Stomach (tissue), 9 donors: ENCODE results near the gene XRCC3. TPM values are rescaled to one million over a fixed set of nuclear protein-coding genes. Genes with fewer than 3 reads are reported as not detected.

ENCODE experiments used
- DNase-seq, 2 donors: peaks; one replicate each; pipeline versions ENCODE4 v3.0.0 to v3.0.0-alpha.2; 2013 to 2019
- H3K27ac ChIP-seq, 5 donors: fragments of 200-600 bp in 4 of 5; sonication (generic) in 4 of 5; one replicate each; pipeline ENCODE4 v1.5.1; 2013 to 2019; ENCODE audit warnings: mild to moderate bottlenecking in 1 of 5, moderate library complexity in 1 of 5
- H3K27me3 ChIP-seq, 3 donors: fragments of 200-600 bp; sonication (generic); one replicate each; pipeline ENCODE4 v1.5.1; 2017 to 2019; ENCODE audit warnings: mixed run types in 1 of 3
- H3K36me3 ChIP-seq, 4 donors: fragments of 200-600 bp; sonication (generic); 1 replicate in 3 of 4; 2 replicates in 1 of 4; pipeline ENCODE4 v1.5.1; 2016 to 2019
- H3K4me1 ChIP-seq, 4 donors: fragments of 200-600 bp; sonication (generic); one replicate each; pipeline ENCODE4 v1.5.1; 2016 to 2019
- H3K4me3 ChIP-seq, 4 donors: fragments of 200-600 bp; sonication (generic) in 3 of 4; one replicate each; pipeline ENCODE4 v1.5.1; 2016 to 2019; ENCODE audit warnings: mild to moderate bottlenecking in 1 of 4
- H3K9me3 ChIP-seq, 4 donors: fragments of 200-600 bp; sonication (generic); one replicate each; pipeline ENCODE4 v1.5.1; 2016 to 2019
- CTCF ChIP-seq, 7 experiments: fragments of 450-650 bp in 4 of 7; fragments of 200-600 bp in 3 of 7; sonication (generic) in 3 of 7; IDR thresholded peaks; one replicate each; pipeline ENCODE4 v1.5.1; 2016 to 2019; ENCODE audit warnings: antibody characterized with exemption in 7 of 7, control low read depth in 2 of 7, mild to moderate bottlenecking in 1 of 7
- EP300 ChIP-seq: sonication (generic); formaldehyde crosslinking; IDR thresholded peaks from one replicate; pipeline ENCODE4 v1.6.1; 2017; ENCODE audit warnings: antibody characterized with exemption
- POLR2A ChIP-seq, 4 donors: fragments of 450-650 bp; IDR thresholded peaks; one replicate each; pipeline ENCODE4 v1.6.1; 2016; ENCODE audit warnings: antibody characterized with exemption in 4 of 4, control low read depth in 2 of 4, mild to moderate bottlenecking in 1 of 4, moderate library complexity in 1 of 4
- POLR2AphosphoS5 ChIP-seq, 3 donors: sonication (generic); formaldehyde crosslinking; IDR thresholded peaks; one replicate each; pipeline ENCODE4 v1.6.1; 2016; ENCODE audit warnings: antibody characterized with exemption in 3 of 3
- WGBS, 5 donors: extraction: QIAGEN DNeasy Blood & Tissue Kit in 3 of 5; methylation state at CpG; one replicate each; pipeline versions ENCODE4 v1.1.5 to v1.1.7; 2013 to 2018; 5-methylcytosine and 5-hydroxymethylcytosine counted together
- intact Hi-C: fragments of 100-400 bp; cut with DNase I; formaldehyde crosslinking; loops from one replicate; pipeline ENCODE4 v1.15.1; 2023; ENCODE audit warnings: low total_unique reads
- polyA plus RNA-seq, 3 donors: library from polyadenylated mRNA; stranded (reverse); fragments of 200-250 nt; gene quantifications; one replicate each; pipeline ENCODE4 v1.2.3, GENCODE V29; 2013
- total RNA-seq, 5 donors: library from RNA; depleted of rRNA; stranded (reverse); fragments of >200 nt; gene quantifications; one replicate each; pipeline versions ENCODE4 v1.1.0 to v1.2.3, GENCODE V29; 2014 to 2016
- donor health status: healthy with polysubstance abuse.
- donor health status: Bipolar disorder and iron deficiency.
- donor health status: healthy.

XRCC3 gene
- total and polyA plus RNA-seq, 8 donors, result 2.6 to 70.1 (median 6.3) TPM

- 80 to 87% (median 84%) methylated on average over 13 to 15 of the region's 15 CpGs for WGBS, 5 donors
- TF ChIP-seq CTCF (IDR thresholded peaks at IDR 0.05), result no peak
- no peak for TF ChIP-seq POLR2A (IDR thresholded peaks at IDR 0.05)
- no peak for TF ChIP-seq POLR2AphosphoS5 (IDR thresholded peaks at IDR 0.05)
- TF ChIP-seq EP300, result no peak
- no peaks in the 10 kb centered on the region for H3K9me3 ChIP-seq
- no peak overlapping the region for H3K4me3 ChIP-seq
- H3K27me3 ChIP-seq, result no peaks in the 10 kb centered on the region
- no peak overlapping the region for H3K27ac ChIP-seq
- peaks cover 0 to 1% (median 0%) of the 10 kb centered on the region in 4 donors for H3K4me1 ChIP-seq
- DNase-seq, result no peak
- intact Hi-C loops, result no loop called here
- peaks cover 33 to 99% (median 96%) of the 10 kb centered on the region in 4 donors for H3K36me3 ChIP-seq
Measured at GRCh38 chr14:103744621-103745395, 29.6 kb upstream of the XRCC3 start.

GRCh38 chr14:103743691-103744090 lies 28.4 kb upstream of the XRCC3 start:
- no peaks in the 10 kb centered on the region for H3K9me3 ChIP-seq
- no peak for DNase-seq
- peaks cover 39 to 99% (median 96%) of the 10 kb centered on the region in 4 donors for H3K36me3 ChIP-seq
- intact Hi-C loops, result no loop called here
- WGBS, 5 donors, result 87 to 92% (median 90%) methylated on average over 13 to 15 of the region's 15 CpGs
- no peaks in the 10 kb centered on the region for H3K27me3 ChIP-seq
- H3K4me1 ChIP-seq, result peaks cover 0 to 12% (median 0%) of the 10 kb centered on the region in 4 donors
- H3K27ac ChIP-seq, result no peak overlapping the region
- no peak for TF ChIP-seq POLR2AphosphoS5 (IDR thresholded peaks at IDR 0.05)
- no peak for TF ChIP-seq POLR2A (IDR thresholded peaks at IDR 0.05)
- TF ChIP-seq EP300, result no peak
- no peak for TF ChIP-seq CTCF (IDR thresholded peaks at IDR 0.05)
- no peak overlapping the region for H3K4me3 ChIP-seq

- Histone ChIP-seq H3K27ac (no peak overlapping the region), H3K27me3 (no peaks in the 10 kb centered on the region), H3K4me3 (no peak overlapping the region), H3K4me1 (peaks cover 0 to 22% (median 2%) of the 10 kb centered on the region in 4 donors), H3K9me3 (no peaks in the 10 kb centered on the region), H3K36me3 (peaks cover 43 to 100% (median 96%) of the 10 kb centered on the region in 4 donors)
- intact Hi-C loops, result no loop called here
- no peak for TF ChIP-seq POLR2A (IDR thresholded peaks at IDR 0.05)
- TF ChIP-seq POLR2AphosphoS5 (IDR thresholded peaks at IDR 0.05), result no peak
- TF ChIP-seq CTCF (IDR thresholded peaks at IDR 0.05), result no peak
- TF ChIP-seq EP300, result no peak
- no peak for DNase-seq
- 90 to 93% (median 92%) methylated on average over 14 of the region's 14 CpGs for WGBS, 5 donors
Measured at GRCh38 chr14:103742499-103743255, 27.4 kb upstream of the XRCC3 start.

GRCh38 chr14:103741876-103742275 lies 26.6 kb upstream of the XRCC3 start:
- Histone ChIP-seq H3K27me3 (no peaks in the 10 kb centered on the region), H3K36me3 (peaks cover 42 to 100% (median 96%) of the 10 kb centered on the region in 4 donors), H3K4me3 (no peak overlapping the region), H3K4me1 (peaks cover 0 to 30% (median 9%) of the 10 kb centered on the region in 4 donors), H3K9me3 (no peaks in the 10 kb centered on the region), H3K27ac (peak overlapping the region in 1 of 5 donors; percentile 51)
- no peak for TF ChIP-seq EP300
- TF ChIP-seq CTCF (IDR thresholded peaks at IDR 0.05), result no peak
- no peak for TF ChIP-seq POLR2AphosphoS5 (IDR thresholded peaks at IDR 0.05)
- TF ChIP-seq POLR2A (IDR thresholded peaks at IDR 0.05), result no peak
- WGBS, 5 donors, result 60 to 89% (median 88%) methylated on average over 2 to 9 of the region's 9 CpGs
- DNase-seq, result no peak
- intact Hi-C loops, result no loop called here
